ENCODE data around the gene PITHD1.

GRCh38 chr1:23836037-23836436 lies 57.8 kb downstream of the PITHD1 start:
- TF ChIP-seq POLR2AphosphoS5 (IDR thresholded peaks at IDR 0.05; ENCODE audit: insufficient read depth, low read depth, low read length), result no peak
- TF ChIP-seq POLR2A (IDR thresholded peaks at IDR 0.05; ENCODE audit: low read depth, low read length), result no peak
